CD4-positive, alpha-beta T cell treated with Interferon alpha-2 for 1 hour (primary cell): Measurements from ENCODE around the gene SAA4.
"Not testable (repeated sequence)": the region's sequence is repeated elsewhere in the genome, so short reads cannot be mapped to it uniquely, and the experiment has no call there.

Experiments
- DNase-seq, 2 donors: peaks; one replicate each; pipeline ENCODE4 v3.0.0-alpha.2; 2020 to 2022

SAA4 gene

GRCh38 chr11:18246379-18247190 lies 10.0 kb upstream of the SAA4 start:
- peak in 1 of 2 donors; percentile 57 for DNase-seq

DNA sequence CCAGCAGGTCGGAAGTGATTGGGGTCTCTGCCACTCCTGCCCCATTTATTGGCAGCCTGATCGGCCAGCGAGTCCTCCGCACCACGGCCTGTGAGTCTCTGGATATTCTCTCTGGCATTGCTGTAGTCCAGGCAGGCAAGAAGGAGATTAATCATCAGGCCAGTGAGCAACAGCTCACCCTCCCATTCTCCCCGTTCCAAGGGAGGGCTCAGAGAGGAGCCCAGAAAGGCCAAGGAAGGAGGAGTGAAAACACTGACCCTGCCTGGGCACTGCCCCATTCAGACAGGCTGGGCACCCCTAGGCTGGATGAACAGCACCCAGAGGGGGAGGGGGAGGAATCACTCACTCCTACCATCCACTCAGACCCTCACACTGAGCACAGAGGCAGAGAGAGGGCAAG lies 8.8 kb upstream of the SAA4 start:
- DNase-seq: no peak

DNA sequence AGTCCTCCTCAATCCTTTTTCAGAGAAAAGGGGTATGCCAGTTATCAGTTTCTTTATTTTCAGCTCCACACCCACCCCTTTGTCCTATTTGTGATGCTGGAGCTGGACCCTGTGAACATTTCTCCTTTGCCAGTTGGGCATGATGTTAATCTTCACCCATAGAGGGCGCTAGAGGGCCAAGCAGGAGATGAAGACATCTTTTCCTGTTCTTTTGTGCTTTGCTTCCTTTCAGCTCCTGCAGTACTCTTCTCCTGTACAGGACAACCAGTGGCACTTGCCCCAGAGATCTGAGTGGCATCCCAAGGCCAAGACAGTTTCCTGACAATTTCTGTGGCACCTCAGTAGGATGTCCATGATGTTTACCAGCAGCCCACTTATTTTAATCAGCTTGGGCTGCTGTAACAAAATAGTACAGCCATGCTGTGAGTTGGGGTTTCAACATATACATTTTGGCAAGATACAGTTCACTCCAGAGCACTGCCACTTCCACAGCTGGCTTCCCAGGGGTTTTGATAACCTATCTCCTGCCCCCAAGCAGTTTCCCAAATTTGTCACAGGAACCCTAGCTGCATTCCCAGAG lies 7.3 kb upstream of the SAA4 start:
- DNase-seq: peak; percentile 60 to 85

GRCh38 chr11:18239655-18240054 lies 3.1 kb upstream of the SAA4 start:
- no peak for DNase-seq

- no peak for DNase-seq
Observed at GRCh38 chr11:18235394-18236334, 938 bp downstream of the SAA4 start.

GRCh38 chr11:18233912-18234311 lies 2.7 kb downstream of the SAA4 start:
- no peak for DNase-seq

- no peak for DNase-seq
Observed at GRCh38 chr11:18230859-18231258, 5.7 kb downstream of the SAA4 start.

DNA sequence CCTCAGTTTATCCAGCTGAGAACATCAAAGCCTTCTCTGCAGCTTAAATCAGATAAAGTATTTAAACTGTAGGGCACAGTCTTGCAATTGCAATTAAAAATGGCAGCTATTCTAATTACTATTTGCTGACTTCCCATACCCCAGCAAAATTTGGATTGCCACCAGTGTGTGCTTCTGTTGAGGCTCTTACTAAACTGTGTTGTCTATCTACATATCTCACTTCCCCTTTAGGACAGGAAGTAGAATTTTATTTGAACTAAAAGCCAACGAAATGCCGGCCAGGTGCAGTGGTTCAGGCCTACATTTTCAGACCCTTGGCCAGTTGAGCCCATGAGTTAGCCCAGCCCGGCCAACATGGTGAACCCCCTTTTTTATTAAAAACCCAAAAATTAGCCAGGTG lies 7.1 kb downstream of the SAA4 start:
- DNase-seq: no peak

DNA sequence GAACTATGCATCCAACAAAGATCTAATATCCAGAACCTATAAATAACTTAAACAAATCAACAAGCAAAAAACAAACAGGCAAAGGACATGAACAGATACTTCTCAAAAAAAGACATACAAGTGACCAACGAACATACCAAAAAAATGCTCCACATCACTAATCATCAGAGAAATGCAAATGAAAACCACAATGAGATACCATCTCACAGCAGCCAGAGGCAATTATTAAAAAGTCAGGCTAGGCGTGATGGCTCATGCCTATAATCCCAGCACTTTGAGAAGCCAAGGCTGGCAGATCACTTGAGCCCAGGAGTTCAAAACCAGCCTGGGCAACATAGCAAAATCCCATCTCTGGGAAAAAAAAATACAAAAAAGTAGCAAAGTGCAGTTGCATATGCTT lies 10.7 kb downstream of the SAA4 start:
- DNase-seq: no peak

DNA sequence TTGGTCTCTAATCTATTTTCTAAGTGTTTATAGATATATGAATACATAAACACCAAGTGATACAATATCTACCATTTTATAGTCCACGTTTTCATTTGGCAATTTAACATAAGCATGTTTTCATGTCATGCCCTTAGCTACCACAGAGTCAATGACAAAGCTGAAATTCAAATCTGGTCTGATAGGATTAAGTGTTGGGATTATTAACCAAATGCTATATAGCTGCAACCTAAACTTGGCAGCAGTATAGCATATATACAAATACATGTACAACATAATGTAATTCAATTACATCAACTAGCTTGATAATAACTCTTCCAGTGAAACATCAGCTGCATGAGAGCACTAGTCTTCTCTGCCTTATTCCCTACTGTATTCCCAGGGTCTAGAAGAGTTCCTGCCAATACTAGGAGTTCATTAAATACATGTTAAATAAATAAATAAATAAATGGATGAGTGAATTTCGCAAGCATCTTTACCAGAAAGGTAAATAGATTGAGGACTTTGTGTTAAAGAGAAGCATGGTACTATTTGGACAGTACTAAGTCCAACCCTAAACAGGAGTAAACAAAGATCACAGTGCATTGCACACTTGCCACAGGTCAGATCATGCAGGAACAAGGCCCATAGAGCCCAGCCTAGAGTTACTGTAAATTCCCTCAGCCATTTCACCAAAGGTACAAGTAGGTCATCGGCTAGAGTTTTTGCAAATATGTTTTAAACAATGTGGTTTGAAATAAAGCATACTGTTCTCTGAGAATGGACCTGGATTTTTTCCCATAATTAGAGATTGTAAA lies 12.8 kb downstream of the SAA4 start:
- DNase-seq: no peak

GRCh38 chr11:18222814-18223421 lies 13.7 kb downstream of the SAA4 start:
- no peak for DNase-seq

DNA sequence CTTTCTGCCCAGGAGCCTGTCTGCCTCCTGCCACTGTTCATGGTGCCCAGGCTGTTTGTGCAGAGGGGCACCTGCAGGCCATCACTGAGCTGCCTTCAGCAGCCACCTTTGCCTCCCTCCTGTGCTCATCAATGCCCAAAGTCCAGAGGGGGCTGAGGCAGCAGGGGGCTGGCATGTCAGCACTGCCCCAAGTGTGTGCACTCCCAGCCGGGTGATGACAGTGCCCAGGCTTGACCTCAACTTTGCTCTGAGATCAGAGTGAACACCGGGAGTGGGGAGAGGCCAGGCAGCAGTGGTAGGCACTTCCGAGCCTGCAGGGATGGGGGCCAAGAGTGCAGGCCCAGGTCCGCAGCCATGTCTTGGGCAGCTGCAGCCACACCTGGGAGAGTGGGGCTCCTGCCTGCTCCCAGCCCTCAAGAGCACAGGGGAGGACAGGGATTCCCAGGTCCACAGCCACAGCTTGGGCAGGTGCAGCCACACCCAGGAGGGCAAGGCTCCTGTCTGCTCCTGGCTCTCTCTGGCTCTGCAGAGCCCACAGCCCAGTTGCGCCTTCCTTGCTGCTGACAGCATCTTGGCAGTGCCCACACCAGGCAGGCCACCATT lies 15.2 kb downstream of the SAA4 start:
- DNase-seq: no peak

DNA sequence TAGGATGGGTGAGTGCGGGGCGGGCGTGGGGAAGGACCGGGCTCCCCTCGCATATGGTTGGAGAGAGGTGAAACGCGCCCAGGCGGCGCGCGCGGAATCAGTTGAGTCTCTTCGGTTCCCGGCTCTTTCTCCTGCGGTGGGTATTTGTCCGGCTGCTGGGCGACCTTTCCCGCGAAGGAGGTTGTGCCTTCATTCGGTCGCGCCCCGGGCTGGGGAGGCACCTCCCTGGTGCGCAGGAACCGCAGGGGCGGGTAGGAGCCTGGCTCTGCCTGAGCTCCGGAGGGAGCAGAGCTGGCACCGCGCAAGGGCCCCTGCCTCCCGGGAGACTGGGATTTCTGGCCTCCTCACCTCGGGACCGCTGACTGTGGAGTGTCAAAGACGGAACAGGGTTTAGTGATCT lies 27.5 kb downstream of the SAA4 start:
- DNase-seq: no peak

DNA sequence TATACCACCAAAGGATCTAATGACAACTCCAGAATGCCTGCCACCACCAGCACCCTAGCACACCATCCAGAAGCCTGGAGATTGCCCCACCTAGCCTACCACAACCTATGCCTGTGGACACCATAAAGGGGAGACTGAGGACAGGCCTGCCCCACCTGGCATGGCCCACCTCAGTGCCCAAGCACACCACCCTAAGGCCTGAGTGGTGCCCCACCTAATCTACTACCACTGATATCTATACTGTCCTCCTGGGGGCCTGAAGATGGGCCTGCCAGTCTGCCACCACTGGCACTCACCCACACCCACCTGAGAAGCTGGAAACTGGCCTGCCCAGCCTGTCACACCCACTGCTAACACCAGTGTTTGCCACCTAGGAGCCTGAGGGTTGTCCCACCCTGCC lies 31.8 kb downstream of the SAA4 start:
- DNase-seq: no peak

DNA sequence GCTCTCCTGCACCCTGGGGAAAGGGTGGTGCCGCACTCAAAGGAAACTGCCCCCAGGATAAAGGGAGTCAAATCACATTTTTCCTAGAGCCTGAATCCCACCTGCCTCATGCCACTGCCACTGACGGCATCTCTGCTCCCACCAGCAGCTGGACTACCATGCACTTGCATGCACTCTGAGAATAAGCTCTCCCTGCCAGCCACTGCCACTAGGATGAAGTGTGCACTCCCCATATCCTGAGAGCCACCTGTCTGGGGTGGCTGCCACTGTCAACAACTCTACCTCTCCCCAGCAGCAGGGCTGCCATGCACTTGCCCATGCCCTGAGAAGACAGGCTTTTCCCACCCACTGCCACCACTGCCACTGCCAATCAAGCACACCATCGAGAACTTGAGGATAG lies 32.4 kb downstream of the SAA4 start:
- DNase-seq: no peak

- DNase-seq: peak in 1 of 2 donors; percentile 0
Observed at GRCh38 chr11:18203723-18204122, 32.9 kb downstream of the SAA4 start.

DNA sequence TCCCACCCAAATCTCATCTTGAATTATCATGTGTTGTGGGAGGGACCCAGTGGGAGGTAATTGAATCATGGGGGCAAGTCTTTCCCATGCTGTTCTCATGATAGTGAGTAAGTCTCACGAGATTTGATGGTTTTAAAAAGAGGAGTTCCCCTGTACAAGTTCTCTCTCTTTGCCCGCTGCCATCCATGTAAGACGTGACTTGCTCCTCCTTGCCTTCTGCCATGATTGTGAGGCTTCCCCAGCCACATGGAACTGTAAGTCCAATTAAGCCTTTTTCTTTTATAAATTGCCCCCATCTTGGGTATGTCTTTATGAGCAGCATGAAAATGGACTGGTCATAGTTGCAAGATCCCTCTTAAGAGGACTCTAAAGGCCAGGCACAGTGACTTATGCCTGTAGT lies 38.9 kb downstream of the SAA4 start:
- not testable (repeated sequence) for DNase-seq

DNA sequence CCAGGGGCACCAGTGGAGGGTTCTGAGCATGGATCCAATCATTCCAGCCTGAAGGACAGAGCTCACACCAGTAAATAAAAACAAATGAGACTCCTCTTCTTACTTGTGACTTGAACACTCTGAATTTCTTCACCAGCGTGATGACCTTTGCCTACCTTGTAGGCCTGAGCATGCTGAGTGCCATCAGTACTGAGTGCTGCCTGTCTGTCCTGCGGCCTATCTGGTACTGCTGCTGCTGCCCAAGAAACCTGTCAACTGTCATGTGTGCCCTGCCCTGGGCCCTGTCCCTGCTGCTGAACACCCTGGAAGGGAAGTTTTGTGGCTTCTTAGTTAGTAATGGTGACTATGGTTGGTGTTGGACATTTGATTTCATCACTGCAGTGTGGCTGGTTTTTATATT lies 40.1 kb downstream of the SAA4 start:
- no peak for DNase-seq

DNA sequence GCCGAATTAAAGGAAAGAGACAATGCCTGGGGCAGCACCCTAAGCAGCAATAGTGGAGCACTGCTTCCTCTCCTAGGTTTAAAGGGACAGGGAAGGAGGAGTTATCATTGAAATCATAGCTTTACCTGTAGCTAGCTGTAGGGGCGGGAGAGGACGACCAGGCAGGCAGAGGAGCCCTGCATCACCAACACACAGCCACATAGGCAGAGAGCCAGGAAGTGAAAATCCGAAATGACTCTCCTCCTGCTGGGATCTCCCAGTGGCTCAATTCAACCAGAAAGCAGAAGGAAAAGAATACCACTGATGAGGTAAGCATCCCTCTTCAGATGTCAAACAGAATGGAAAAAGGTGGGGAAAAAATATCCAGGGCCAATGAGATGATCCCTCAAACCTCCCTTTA lies 43.6 kb downstream of the SAA4 start:
- DNase-seq: no peak

DNA sequence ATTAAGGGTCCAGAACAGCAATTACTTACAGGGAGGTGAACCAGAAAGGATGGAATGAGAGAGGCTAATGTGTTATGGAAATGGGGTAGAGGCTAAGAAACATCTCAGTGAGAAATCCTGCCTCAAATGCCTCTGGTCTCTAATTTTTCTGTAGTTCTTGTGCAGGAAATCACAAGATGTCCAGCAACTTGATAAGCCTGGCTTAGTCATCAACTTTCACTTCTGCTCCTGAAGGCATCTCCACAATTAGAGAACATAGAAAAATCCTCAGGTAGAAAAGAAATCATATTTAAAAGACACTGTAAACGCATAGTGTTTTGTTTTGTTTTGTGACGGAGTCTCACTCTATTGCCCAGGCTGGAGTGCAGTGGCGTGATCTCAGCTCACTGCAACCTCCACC lies 45.2 kb downstream of the SAA4 start:
- no peak for DNase-seq

DNA sequence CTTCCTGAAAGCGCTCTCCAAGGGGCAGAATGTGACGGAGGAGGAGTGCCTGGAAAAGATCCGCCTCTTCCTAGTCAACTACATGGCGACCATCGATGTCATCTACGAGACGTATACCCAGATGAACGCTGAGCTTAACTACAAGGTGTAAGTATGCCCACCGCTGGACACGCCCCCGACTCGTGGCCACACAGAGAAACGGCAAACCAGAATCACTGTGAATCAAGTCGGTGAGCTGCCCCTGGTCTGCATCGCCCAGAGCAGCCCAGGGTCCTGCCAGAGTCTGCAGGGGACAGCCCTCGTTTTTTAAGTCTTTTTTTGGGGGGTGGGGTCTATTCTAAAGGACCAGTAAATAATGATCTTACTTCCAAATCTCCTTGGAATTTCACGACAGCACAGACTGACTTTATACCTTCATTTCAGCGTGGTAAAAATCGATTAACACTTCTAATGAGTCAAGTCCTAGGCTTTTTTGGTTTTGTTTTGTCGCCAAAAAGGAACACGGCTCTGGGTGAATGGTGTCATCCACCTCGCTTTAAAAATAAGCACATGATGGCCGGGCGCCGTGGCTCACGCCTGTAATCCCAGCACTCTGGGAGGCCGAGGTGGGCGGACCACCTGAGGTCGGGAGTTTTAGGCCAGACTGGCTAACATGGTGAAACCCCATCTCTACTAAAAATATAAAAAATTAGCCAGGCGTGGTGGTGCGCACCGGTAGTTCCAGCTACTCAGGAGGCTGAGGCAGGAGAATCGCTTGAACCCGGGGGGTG lies 46.9 kb downstream of the SAA4 start:
- not testable (repeated sequence) for DNase-seq
